Lower leg skin (tissue), 3 donors: Measurements from ENCODE around the gene CEP250.

Source experiments
- CTCF ChIP-seq, 3 donors: fragments of 450-650 bp; IDR thresholded peaks; one replicate each; pipeline ENCODE4 v1.5.1; 2016; ENCODE audit warnings: antibody characterized with exemption in 3 of 3, mild to moderate bottlenecking in 3 of 3, moderate library complexity in 2 of 3
- POLR2A ChIP-seq, 2 donors: fragments of 450-650 bp; IDR thresholded peaks; one replicate each; pipeline ENCODE4 v1.6.1; 2016 to 2017; ENCODE audit warnings: antibody characterized with exemption in 2 of 2, mild to moderate bottlenecking in 1 of 2, moderate library complexity in 1 of 2

GRCh38 chr20:35527122-35527769 lies 71.8 kb downstream of the CEP250 start:
- TF ChIP-seq CTCF (IDR thresholded peaks at IDR 0.05) (no peak), POLR2A (IDR thresholded peaks at IDR 0.05) (no peak)
